Fibroblast of skin of left biceps (primary cell): ENCODE results near the gene UNC93A.
"Not testable (repeated sequence)": the region's sequence is repeated elsewhere in the genome, so short reads cannot be mapped to it uniquely, and the experiment has no call there.

ENCODE experiments used
- DNase-seq, 2 experiments: peaks; one replicate each; pipeline ENCODE4 v3.0.0-alpha.2; 2013; ENCODE audit warnings: low read depth in 2 of 2

UNC93A gene

DNA sequence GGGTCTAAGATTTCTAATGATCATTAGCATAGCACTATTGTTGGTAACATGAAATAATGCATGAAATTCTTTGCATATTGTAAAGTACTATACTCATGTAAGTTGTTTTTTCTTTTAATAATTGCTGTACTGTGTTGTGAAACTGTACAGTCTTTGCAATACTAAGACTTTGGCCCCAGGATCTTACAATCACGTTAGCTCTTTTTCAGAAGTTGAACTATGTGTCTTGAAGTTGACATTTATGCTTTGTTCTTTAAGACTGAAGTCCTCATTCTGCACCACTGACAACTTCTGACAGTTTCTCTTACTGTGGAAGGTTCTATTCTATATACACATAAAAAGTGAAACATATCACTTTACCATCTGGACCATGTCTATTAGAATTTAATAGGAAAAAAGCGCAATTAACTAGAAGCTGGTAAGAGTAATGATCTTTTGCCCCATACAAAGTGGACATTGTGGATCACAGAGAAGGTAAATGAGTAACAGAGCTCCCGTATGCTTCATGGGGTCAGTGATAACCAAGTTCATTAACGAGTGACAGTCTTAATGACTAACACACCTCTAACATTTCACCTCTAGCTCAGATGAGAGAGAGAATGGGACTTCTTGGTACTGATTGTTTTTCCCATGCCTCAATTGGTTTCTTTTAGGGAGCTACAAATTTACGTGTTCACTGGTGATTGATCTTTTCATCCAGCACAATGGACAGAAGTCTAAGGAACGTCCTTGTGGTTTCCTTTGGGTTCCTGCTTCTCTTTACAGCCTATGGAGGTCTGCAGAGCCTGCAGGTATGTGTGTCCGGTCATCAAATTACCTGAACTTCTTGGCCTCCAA is at the start of gene UNC93A:
Gene UNC93A, plus strand, starts transcription at position 530 of the 837 bp plus-strand sequence. Its CDS starts 175 bp downstream, at position 705.
- DNase-seq = no peak

DNA sequence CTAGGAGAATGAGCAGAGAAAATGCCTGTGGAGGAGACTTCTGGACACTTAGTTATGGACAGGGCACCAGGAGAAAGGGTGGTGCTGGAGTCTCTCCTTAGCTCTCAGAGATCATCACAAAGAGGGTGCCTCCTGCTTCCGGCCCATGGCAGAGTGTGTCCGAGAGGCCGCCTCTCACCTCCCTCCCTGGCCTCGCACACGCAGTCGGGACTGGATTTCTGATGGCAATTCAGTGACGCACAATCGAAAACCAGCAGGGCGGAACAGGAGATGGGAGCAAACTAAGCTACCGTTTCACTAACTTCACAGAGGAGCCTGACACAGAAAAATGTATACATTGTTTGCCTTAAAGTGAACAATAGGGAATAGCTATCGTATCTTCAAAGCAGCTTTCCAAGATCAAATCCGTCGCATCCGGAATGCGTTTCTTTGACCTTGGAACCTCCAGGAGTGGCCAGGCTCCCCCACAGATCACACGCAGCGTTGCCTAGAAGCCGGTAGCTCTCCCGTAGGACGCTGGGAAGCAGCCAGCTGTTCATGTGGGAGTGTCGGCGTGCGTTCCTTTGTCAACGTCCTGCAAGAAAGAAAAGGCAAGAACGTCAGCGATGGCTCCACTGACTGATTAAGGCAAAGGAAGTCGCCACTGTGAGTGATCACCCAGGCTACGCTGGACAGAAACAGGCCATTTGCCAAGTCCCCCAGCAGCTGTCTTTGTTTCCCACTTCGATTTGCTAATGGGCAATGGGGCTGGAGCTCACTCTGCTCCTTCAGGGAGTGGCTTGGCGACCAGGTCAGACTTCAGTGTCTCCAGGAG is 49.6 kb upstream of the UNC93A start:
- DNase-seq = not testable (repeated sequence)

DNA sequence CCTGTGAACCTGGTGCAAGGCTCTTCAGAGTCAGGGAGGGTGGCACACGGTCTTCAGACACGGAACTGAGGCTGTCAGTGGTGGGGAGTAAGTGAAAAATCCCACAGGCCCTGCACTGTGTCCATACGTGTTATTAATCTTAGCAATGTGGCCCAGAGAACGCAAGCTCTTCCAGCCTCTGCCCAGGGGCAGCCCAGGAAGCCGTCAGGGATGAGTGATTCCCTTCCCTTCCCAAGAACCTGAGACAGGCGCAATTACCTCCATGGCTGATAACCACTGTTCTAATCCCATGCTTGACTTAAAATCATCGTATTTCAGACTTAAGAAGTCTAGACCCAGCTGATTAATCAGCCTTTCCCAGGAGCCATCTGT is 49.0 kb upstream of the UNC93A start:
- DNase-seq = not testable (repeated sequence)

DNA sequence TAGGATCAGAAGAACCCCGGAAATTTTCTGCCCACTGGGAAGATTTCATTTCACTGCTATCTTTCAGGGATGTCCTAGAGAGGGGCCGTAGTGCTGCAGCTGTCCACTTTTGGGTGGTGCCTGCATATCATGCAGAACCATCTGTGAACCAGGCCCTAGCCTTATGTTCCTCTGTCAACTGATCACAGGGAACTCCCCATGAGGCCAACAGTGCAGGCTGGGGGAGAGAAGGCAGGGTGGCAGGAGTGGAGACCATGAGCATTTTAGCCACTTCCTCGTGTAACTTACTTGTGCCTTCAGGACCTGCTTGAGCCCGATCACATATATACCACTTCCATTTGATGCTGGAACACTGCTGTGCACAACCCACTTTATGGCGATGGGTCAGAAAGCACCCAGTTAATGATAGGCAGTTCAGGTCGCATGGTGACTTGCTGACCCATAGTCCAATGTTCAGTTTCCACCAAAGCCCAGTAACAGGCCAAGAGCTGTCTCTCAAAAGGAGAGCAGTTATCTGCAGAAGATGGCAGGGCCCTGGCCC is 48.5 kb upstream of the UNC93A start:
- not testable (repeated sequence) for DNase-seq

DNA sequence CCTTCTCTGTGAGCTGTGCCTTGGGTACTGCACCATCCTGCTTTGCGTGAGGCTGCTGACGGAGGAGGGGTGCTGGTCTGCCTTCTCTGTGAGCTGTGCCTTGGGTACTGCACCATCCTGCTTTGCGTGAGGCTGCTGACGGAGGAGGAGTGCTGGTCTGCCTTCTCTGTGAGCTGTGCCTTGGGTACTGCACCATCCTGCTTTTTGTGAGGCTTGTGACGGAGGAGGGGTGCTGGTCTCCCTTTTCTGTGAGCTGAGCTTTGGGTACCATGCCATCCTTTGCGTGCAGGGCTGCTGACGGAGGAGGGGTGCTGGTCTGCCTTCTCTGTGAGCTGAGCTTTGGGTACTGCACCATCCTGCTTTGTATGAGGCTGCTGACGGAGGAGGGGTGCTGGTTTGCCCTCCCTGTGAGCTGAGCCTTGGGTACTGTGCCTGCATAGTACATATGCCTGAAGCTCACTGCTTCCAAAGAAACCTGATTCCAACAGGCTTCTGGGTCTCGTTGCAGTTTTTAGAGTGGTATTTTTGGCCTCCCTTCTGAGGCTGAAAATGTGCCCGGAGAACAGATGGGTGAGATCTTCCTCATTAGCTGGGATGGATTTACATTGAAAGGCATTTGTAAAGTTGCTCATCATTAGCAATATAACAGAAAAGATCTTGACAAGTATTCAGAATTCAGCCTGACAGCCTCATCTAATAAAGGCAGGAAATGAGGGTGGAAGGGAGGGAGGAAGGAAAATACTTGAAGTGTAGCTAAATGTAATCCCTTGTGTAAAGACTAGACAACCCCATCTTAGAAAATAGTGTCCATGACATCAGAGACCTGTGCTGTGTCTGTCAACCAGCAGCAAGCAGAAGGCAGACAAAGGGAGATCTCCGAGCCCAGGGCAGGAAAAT is 46.8 kb upstream of the UNC93A start:
- no peak for DNase-seq

DNA sequence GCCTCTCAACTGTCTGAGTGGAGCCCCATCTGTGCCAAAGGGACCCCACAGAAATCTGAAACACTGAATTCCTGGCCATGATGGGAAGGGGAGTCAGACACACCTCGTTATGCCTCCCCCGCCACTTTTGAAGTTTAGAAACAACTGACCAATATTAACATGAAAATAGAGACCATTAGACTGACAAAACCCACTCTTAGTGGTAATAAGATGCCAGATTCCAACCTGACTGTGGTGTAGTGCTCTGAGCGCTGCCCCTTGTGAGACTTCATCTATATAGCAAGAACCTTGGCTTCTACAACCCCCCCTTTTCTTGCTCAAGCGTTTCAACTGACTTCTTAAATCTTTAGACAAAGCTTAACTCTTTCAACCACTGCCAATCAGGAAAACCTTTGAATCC is 46.1 kb upstream of the UNC93A start:
- DNase-seq = no peak

DNA sequence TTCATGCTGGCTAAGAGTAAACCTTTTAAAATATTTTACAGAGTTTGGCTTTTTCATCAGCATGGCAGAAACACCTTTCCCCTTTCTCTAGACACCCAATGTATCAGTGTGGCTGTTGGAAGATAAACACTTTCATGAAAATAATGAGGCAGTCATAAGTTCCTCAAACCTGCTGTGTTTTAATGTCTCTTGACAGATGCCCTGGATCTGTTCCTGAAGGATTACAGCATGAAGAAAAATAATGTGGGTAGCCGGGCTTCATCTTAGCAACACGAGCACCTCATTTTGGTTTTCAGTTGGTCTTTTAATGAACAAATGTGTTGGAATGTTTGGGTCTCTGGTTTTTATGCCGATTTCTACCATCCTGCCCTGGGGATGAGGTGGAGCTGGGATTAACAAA is 45.5 kb upstream of the UNC93A start:
- DNase-seq = no peak

DNA sequence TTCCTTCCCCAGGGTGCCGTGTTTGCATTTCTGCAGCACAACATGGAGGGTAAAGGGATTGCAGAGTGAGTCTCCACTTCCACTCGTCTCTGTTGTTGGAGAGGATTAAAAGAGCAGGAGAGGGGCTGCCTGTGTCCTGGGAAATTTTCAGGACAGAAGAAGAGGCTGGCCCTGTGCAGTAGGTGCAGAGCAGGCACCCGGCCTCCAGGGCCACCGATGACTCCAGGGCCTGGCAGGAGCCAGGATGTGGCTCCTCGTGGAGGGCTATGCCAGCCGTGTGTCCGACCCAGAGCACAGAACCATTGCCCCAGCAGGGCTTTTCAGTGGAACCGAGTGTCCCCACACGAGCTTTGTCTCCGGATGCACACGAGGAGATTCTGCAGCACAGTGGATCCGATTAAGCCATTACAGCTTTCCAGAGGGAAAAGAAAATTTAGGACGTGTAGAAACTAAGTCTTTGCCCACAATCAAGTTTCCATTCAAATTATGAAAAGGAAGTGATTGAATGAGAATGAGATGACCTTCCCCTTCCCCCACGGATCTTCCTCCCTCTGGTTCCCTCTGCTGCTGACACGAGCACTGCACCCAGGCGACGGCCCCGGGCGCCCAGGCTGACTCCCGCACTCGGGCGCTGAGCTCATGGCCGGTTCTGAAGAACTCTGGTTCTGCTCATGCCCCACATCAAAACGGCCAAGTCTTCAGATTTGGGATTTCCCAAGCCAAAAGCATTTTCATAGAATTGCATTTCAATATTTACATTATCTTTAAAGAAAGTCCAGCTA is 43.1 kb upstream of the UNC93A start:
- no peak for DNase-seq

DNA sequence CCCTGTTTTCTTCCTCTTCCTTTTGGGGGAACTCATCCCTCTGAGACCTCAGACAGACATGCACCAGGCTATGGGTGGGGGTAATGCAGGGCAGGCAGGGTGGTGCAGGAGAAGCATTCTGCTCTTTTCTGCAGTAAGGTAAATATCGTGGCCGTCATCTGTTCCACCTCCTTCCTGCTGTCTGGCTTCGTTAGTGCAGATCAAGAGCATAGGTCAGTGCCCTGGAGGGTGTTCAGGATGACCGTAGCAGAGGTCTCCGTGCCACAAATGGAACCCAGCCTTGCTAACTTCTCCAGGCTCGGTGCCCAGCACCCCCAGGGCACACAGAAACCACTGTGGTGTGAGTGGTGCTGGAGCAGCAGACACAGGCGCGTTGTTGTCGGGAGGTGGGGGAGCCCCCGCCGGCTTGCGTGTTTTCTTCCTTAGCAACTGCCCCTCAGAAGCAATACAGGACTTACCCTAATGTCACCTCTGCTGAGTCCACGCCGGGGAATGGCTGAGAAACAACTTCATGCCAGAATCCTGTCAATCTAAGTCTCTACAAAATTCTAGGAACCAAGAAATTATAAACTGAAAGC is 42.1 kb upstream of the UNC93A start:
- DNase-seq = not testable (repeated sequence)

DNA sequence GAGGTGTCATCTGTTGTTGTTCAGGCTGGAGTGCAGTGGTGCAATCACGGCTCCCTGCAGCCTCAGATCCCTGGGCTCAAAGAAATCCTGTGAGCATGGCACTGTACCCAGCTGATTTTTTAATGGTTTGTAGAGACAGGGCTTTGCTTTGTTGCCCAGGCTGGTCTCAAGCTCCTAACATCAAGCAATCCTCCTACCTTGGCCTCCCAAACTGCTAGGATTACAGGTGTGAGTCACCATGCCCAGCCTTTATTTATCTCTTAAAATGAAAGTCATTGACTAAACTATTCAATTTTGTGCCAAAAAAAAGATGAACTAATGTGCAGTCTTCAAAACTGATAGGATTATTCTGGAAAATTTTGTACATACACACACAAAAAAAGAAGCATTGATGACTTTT is 38.8 kb upstream of the UNC93A start:
- DNase-seq = no peak

DNA sequence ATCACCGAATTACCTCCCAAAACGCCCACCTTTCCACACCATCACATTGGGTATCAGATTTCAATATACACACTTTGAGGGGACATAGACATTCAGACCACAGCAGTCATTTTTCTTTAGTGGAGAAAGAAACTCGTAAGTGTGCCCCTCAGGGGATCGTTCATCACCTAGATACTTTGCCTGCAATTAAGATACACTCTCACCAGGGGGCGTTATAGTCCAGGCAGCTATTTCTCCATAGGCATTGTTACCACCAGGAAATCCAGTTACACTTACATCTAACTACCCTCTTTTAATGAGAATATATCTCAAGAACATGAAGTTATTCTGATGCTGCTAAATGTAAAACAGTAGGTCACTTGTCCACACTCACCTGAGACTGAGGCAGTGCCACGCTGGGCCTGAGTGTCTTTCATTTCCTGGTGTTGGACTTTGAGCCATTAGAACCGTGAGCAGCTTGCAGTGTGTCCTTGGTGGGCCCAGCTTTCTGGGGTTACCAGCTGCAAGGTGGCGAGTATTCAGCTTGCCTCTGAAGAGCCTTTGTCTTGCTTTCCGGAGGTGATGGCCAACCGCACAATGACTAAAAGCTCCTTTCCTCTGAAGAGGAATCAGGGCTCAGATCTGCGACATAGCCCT is 35.1 kb upstream of the UNC93A start:
- DNase-seq = no peak

DNA sequence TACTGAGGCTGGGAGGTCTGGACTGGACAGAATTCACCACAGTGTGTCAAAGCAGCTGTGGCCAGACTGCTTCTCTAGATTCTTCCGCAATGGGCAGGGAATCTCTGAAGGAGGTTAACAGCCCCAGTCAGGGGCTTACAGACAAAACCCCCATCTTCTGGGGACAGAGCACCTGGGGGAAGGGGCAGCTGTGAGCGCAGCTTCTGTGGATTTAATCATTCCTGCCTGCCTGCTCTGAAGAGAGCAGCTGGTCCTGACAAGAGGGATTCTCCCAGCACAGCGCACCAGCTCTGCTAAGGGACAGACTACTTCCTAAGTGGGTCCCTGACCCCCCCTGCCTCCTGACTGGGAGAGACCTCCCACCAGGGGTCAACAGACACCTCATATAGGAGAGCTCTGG is 32.5 kb upstream of the UNC93A start:
- no peak for DNase-seq

DNA sequence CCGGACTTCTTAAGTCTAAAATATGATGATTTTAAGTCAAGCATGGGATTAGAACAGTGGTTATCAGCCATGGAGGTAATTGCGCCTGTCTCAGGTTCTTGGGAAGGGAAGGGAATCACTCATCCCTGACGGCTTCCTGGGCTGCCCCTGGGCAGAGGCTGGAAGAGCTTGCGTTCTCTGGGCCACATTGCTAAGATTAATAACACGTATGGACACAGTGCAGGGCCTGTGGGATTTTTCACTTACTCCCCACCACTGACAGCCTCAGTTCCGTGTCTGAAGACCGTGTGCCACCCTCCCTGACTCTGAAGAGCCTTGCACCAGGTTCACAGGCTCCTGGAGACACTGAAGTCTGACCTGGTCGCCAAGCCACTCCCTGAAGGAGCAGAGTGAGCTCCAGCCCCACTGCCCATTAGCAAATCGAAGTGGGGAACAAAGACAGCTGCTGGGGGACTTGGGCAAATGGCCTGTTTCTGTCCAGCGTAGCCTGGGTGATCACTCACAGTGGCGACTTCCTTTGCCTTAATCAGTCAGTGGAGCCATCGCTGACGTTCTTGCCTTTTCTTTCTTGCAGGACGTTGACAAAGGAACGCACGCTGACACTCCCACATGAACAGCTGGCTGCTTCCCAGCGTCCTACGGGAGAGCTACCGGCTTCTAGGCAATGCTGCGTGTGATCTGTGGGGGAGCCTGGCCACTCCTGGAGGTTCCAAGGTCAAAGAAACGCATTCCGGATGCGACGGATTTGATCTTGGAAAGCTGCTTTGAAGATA is 24.9 kb upstream of the UNC93A start:
- DNase-seq = not testable (repeated sequence)

DNA sequence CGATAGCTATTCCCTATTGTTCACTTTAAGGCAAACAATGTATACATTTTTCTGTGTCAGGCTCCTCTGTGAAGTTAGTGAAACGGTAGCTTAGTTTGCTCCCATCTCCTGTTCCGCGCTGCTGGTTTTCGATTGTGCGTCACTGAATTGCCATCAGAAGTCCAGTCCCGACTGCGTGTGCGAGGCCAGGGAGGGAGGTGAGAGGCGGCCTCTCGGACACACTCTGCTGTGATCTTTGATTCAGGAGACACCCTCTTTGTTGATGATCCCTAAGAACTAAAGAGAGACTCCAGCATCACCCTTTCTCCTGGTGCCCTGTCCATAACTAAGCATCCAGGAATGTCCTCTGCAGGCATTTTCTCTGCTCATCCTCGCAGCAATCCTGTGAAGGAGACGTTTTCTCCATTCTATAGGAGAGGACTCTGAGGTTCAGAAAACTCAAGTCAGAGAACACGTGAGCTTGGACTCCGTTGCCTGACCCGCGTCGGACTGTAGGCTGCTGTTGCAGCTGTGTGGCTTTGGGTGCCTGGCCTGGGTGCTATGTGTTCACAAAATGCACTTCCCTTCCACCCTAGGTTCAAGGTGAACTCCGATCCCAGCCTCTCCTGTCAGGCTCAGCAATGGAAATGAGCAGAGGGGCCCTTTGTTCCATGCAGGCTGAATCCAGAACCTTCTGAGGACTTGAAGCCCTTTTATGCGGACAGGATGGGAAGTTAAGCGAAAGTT is 24.1 kb upstream of the UNC93A start:
- no peak for DNase-seq

DNA sequence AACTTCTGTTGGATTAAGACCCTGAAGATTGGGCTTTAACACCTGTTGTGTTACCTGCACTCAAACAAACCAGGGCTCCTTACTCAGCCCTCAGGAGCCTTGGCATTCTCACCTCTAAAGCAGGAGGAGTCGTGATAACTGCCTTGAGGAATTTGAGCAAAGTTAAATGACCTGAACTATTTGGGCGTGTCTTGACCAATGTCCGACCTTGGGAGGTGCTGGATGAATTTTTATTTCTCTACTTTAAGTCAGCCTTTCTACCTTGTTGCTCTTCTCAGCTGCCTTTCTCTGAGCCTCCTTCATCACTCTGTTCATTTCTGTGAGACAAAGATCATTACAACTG is 23.6 kb upstream of the UNC93A start:
- DNase-seq = not testable (repeated sequence)

DNA sequence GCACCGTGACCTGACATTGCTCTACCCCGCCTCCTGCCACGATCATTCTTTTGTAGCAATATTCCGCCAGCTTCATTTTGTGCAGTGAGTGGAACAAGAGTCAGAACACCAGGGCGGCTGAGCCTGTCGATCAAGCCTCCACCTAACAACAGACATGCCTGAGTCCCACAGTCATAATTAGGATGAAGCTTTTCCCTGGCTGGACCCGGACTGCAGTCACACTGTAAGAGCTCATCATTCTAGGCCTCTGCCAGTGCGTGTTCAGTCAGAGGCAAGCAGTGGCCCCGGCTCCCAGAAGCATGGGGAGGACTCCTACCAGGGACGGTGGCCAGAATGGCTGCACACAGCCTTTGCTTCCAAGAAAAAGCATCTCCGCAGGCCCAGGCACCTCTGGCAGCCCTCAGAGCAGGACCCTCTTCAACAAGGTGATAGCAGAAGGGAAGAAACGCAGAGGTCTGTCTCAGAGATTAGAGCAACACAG is 23.2 kb upstream of the UNC93A start:
- DNase-seq = no peak

DNA sequence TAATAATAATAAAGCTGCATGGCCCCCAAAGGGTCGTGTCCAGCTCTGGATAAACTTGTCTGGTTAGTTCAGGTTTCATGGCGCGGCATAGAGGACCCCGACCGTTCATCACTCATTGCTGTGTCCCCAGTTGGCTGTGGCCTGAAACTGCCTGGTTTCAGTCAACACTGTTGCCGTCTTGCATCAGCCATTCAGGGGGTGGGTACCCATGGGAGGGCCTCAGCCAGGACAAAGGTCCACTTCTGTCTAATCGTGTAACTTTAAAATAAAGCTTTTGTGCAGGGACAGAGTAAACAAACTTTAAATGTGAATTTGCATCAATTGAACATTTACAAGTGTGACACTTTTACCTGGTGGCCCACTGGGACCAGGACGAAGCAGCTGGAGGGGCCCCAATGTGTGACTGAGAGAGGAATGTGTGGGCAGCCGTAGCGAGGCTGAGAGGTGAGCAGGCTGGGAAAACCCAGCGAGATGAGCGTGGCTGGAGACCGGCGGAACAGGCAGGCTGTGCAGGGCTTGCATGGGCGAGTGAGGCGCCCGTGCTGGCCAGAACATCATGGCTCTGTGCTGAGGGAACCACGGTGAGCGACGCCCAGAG is 22.3 kb upstream of the UNC93A start:
- no peak for DNase-seq
